ENCODE data around the gene XXYLT1. TPM values are rescaled to one million over a fixed set of nuclear protein-coding genes. Genes with fewer than 3 reads are reported as not detected.

XXYLT1 gene
- total and polyA plus RNA-seq, 2 of the 4 experiments (the other 2 are of a cell fraction), result 14.7 to 18.1 TPM

DNA sequence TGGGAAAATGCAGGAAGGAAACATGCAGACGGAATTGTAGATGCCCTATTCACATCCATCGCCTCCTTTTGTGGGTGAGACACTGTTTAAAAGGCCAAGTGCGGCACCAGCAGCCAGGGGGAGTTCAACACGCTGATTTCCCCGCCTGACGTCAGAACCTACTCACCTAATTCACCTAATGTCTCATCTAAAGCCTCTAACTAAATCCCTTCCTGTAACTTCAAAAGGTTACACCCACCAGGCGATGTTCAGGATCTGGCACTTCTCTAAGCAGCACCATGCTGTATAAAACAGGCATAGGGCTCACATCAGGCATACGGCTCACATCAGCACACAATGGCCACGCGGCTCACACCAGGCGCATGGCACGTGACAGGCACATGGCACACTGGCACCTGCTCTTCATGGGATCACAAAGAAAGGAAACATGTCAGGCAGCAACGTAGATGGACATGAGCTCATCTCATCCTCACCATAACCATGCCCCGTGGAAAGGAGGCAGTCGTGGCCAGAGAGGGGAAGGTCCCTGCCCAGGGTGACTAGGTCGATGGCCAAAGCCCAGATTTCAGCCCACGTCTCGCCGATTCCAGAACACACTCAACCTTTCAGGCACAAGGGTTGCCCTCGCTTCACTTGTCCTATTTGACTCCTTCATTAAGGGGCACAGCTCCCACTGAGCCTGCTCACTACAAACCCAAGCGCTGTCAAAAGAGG is 21.7 kb downstream of the XXYLT1 start:
- Histone ChIP-seq H3K27me3 (ENCODE audit: control insufficient read depth, insufficient read depth, low read length) (no peaks in the 10 kb centered on the region), H2BK120ac (ENCODE audit: low read depth, low read length) (no peak overlapping the region), H3K27ac (ENCODE audit: insufficient read depth, low read length) (no peak overlapping the region), H2BK20ac (ENCODE audit: low read depth, low read length) (no peak overlapping the region), H3K36me3 (ENCODE audit: control insufficient read depth, insufficient read depth, low read length) (peaks cover 1% of the 10 kb centered on the region; the same call in 1 of the 2 replicates), H3K14ac (replicated peaks; ENCODE audit: low read depth, low read length) (no peak overlapping the region), H2AK9ac (replicated peaks; ENCODE audit: low read depth, low read length, poor library complexity) (no peak overlapping the region), H2AK5ac (ENCODE audit: low read depth, low read length) (peak overlapping the region; percentile 83; the same call in 1 of the 2 replicates), H2BK15ac (ENCODE audit: low read depth, low read length) (no peak overlapping the region), H4K91ac (ENCODE audit: insufficient read depth, low read depth, low read length) (no peak overlapping the region), H3K9ac (ENCODE audit: low read depth, low read length) (no peak overlapping the region), H2AFZ (replicated peaks; ENCODE audit: low read length, poor library complexity) (no peak overlapping the region), H3K4me3 (ENCODE audit: insufficient read depth, low read depth, low read length) (no peak overlapping the region), H3K9me3 (ENCODE audit: control insufficient read depth, insufficient read depth, low read length) (no peaks in the 10 kb centered on the region), H3K4me1 (ENCODE audit: control insufficient read depth, insufficient read depth, low read length) (peaks cover 7% of the 10 kb centered on the region; the same call in 1 of the 2 replicates), H4K8ac (ENCODE audit: low read depth in 2 of 2, low read length in 2 of 2) (no peak overlapping the region), H3K56ac (ENCODE audit: extremely low read depth, insufficient read depth, low read length) (no peak overlapping the region), H4K20me1 (ENCODE audit: insufficient read depth, low read length) (peaks cover 10% of the 10 kb centered on the region), H4K5ac (ENCODE audit: low read depth, low read length) (no peak overlapping the region), H3K4ac (ENCODE audit: low read depth, low read length) (no peak overlapping the region), H3K4me2 (ENCODE audit: low read depth, low read length) (no peak overlapping the region), H3K9me1 (ENCODE audit: insufficient read depth, low read length) (peaks cover 6% of the 10 kb centered on the region), H3K18ac (ENCODE audit: low read depth, low read length) (no peak overlapping the region), H2BK5ac (ENCODE audit: low read depth, low read length, poor library complexity, severe bottlenecking) (no peak overlapping the region), H3K23ac (ENCODE audit: low read depth, low read length) (no peak overlapping the region), H3K79me1 (ENCODE audit: low read depth in 1 of 2, low read length in 2 of 2) (peaks cover 17 to 53% of the 10 kb centered on the region in 2 experiments)
- TF ChIP-seq RAD21 (IDR thresholded peaks at IDR 0.05; ENCODE audit: low read length) (no peak), POLR2A (IDR thresholded peaks at IDR 0.05; ENCODE audit: low read depth, low read length) (no peak), NFE2L2 (IDR thresholded peaks at IDR 0.05; ENCODE audit: low read depth, low read length) (no peak), RFX5 (IDR thresholded peaks at IDR 0.05; ENCODE audit: low read depth, low read length) (no peak), SMC3 (IDR thresholded peaks at IDR 0.05; ENCODE audit: low read depth, low read length) (no peak), CEBPB (IDR thresholded peaks at IDR 0.05; ENCODE audit: low read depth, low read length) (no peak)
- TF ChIP-seq, protein P1, sequence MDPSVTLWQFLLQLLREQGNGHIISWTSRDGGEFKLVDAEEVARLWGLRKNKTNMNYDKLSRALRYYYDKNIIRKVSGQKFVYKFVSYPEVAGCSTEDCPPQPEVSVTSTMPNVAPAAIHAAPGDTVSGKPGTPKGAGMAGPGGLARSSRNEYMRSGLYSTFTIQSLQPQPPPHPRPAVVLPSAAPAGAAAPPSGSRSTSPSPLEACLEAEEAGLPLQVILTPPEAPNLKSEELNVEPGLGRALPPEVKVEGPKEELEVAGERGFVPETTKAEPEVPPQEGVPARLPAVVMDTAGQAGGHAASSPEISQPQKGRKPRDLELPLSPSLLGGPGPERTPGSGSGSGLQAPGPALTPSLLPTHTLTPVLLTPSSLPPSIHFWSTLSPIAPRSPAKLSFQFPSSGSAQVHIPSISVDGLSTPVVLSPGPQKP (IDR thresholded peaks at IDR 0.05; ENCODE audit: borderline replicate concordance, low read depth, low read length), result no peak
- POLR2A ChIA-PET (ENCODE audit: unreplicated experiment), result no interaction called here
- in situ Hi-C loops (cut with MboI; ENCODE audit: low sequenced_read_pairs), result no loop called here
- dilution Hi-C loops (cut with HindIII; ENCODE audit: low sequenced_read_pairs, unreplicated experiment), result no loop called here
- DNase-seq (no peak), ATAC-seq (ENCODE audit: low read depth) (no peak)
- WGBS, 2 experiments (ENCODE audit: extremely low coverage in 2 of 2, insufficient read length in 1 of 2), result 92% methylated on average over 10 of the region's 21 CpGs; no CpG with 5 or more reads in 1 of the 2 experiments
- CTCF ChIA-PET, result interaction anchor here (1.5 kb wide), 1 partner anchor 10 kb away, joined by 4 read pairs; no protein-coding TSS in a partner anchor
- intact Hi-C loops (cut with micrococcal nuclease), result no loop called here
- BruUV-seq (replicated peaks), result no TSS peak

Measured in IMR-90 (cell line).